Measurements from ENCODE around the gene ATP2A1.

DNA sequence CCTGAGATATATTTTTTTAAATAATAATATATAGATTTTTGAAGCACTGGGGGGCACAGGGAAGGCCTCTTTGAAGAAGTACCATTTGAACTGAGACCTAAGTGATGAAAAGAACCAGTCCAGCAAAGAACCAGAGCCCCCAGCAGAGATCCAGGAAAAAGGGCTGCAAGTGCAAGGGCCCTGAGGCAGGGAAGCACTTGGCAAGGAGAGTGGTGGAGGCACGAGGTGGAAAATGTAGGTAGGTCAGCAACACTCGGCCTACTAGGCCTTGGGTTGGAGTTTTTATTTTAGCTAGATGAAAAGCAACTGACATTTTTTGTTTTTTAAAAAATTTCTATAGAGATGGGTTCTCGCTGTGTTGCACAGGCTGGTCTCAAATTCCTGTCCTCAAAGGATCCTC, 51.9 kb downstream of the ATP2A1 start:
- TF ChIP-seq NANOG (IDR thresholded peaks at IDR 0.05; ENCODE audit: insufficient read depth, low read depth, low read length, poor library complexity, severe bottlenecking) = no peak
- TF ChIP-seq CREB1 (IDR thresholded peaks at IDR 0.05) = no peak
- TF ChIP-seq POLR2A (IDR thresholded peaks at IDR 0.05; ENCODE audit: control extremely low read depth in 1 of 2, low read depth in 2 of 2, low read length in 2 of 2) = no peak
- TF ChIP-seq, protein P1, sequence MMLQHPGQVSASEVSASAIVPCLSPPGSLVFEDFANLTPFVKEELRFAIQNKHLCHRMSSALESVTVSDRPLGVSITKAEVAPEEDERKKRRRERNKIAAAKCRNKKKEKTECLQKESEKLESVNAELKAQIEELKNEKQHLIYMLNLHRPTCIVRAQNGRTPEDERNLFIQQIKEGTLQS (IDR thresholded peaks at IDR 0.05; ENCODE audit: insufficient read depth, low read depth, low read length) = no peak
- TF ChIP-seq MAFK (IDR thresholded peaks at IDR 0.05; ENCODE audit: low read depth, low read length) = no peak
- TF ChIP-seq, protein P2, sequence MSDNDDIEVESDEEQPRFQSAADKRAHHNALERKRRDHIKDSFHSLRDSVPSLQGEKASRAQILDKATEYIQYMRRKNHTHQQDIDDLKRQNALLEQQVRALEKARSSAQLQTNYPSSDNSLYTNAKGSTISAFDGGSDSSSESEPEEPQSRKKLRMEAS (IDR thresholded peaks at IDR 0.05) = no peak
- TF ChIP-seq GABPA (IDR thresholded peaks at IDR 0.05; ENCODE audit: borderline replicate concordance, insufficient read depth, low read length) = no peak
- no peak for TF ChIP-seq POLR2AphosphoS5 (IDR thresholded peaks at IDR 0.05; ENCODE audit: low read depth, low read length)
- TF ChIP-seq, protein P3, sequence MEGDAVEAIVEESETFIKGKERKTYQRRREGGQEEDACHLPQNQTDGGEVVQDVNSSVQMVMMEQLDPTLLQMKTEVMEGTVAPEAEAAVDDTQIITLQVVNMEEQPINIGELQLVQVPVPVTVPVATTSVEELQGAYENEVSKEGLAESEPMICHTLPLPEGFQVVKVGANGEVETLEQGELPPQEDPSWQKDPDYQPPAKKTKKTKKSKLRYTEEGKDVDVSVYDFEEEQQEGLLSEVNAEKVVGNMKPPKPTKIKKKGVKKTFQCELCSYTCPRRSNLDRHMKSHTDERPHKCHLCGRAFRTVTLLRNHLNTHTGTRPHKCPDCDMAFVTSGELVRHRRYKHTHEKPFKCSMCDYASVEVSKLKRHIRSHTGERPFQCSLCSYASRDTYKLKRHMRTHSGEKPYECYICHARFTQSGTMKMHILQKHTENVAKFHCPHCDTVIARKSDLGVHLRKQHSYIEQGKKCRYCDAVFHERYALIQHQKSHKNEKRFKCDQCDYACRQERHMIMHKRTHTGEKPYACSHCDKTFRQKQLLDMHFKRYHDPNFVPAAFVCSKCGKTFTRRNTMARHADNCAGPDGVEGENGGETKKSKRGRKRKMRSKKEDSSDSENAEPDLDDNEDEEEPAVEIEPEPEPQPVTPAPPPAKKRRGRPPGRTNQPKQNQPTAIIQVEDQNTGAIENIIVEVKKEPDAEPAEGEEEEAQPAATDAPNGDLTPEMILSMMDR (IDR thresholded peaks at IDR 0.05; ENCODE audit: control extremely low read depth in 1 of 3, insufficient read depth in 1 of 3, low read depth in 1 of 3, low read length in 3 of 3) = no peak
- no peak for TF ChIP-seq EP300 (IDR thresholded peaks at IDR 0.05; ENCODE audit: borderline replicate concordance in 1 of 2, low read depth in 2 of 2, low read length in 2 of 2)
- no peak for TF ChIP-seq SIN3A (conservative IDR thresholded peaks at IDR 0.05 in 1 of 2, IDR thresholded peaks at IDR 0.05 in 1 of 2; ENCODE audit: low read depth in 1 of 2, low read length in 2 of 2)
- no peak for TF ChIP-seq RFX5 (IDR thresholded peaks at IDR 0.05; ENCODE audit: borderline replicate concordance, low read depth, low read length)

Data from H1 (cell line).